K562 (cell line): ENCODE results near the gene ZFYVE1. TPM values are rescaled to one million over a fixed set of nuclear protein-coding genes. Genes with fewer than 3 reads are reported as not detected.

Source experiments
- CCNT2 ChIP-seq: IDR thresholded peaks from 2 replicates; pipeline ENCODE4 v1.6.1; 2011; ENCODE audit warnings: borderline replicate concordance, low read depth, mild to moderate bottlenecking, moderate library complexity, mixed read lengths, low read length; ENCODE audit not compliant: insufficient read length; ENCODE audit errors: extremely low read depth
- DPF2 ChIP-seq: fragments of 450-650 bp; IDR thresholded peaks from 2 replicates; pipeline ENCODE4 v1.6.1; 2016
- LCOR ChIP-seq: sonication (generic); formaldehyde crosslinking; IDR thresholded peaks from 2 replicates; pipeline ENCODE4 v1.8.0; 2022; ENCODE audit warnings: mild to moderate bottlenecking, missing genetic modification reagents
- NELFE ChIP-seq: IDR thresholded peaks from 2 replicates; pipeline ENCODE4 v1.6.1; 2011; ENCODE audit warnings: mild to moderate bottlenecking; ENCODE audit not compliant: insufficient read depth, insufficient read length
- NFYB ChIP-seq: IDR thresholded peaks from 2 replicates; pipeline ENCODE4 v1.6.1; 2011; ENCODE audit warnings: mild to moderate bottlenecking, moderate library complexity; ENCODE audit not compliant: insufficient read length; ENCODE audit errors: extremely low read depth
- POLR2B ChIP-seq: fragments of 450-650 bp; IDR thresholded peaks from 2 replicates; pipeline ENCODE4 v1.6.1; 2018; ENCODE audit warnings: low read depth; ENCODE audit not compliant: partially characterized antibody
- SMAD4 ChIP-seq: fragments of 250-450 bp; sonication (Bioruptor Pico); conservative IDR thresholded peaks from 2 replicates; pipeline ENCODE4 v1.8.0; 2021; ENCODE audit warnings: inconsistent platforms, mild to moderate bottlenecking, moderate library complexity
- SMARCE1 ChIP-seq: fragments of 450-650 bp; IDR thresholded peaks from 2 replicates; pipeline ENCODE4 v1.7.1; 2016; ENCODE audit warnings: mild to moderate bottlenecking
- ZNF263 ChIP-seq: sonication (generic); formaldehyde crosslinking; IDR thresholded peaks from 2 replicates; pipeline ENCODE4 v1.8.0; 2022; ENCODE audit warnings: mild to moderate bottlenecking, missing genetic modification reagents, borderline replicate concordance
- ZNF589 ChIP-seq: fragments of 200-800 bp; sonication (Bioruptor generic); IDR thresholded peaks from 2 replicates; pipeline ENCODE4 v1.6.1; 2016; ENCODE audit warnings: low read depth, missing genetic modification characterization, missing compliant biosample characterization
- polyA plus RNA-seq, 8 experiments: library from polyadenylated mRNA; depleted of rRNA in 4 of 8; stranded (reverse) in 5 of 8; unstranded in 3 of 8; fragments of >200 nt; fragmentation: Nextera tagmentation in 2 of 8; fragmentation: Illumina TruSeq in 1 of 8; extraction: Ambion mirVana in 2 of 8; extraction: Trizol in 1 of 8; gene quantifications; 2 replicates each; pipeline versions ENCODE4 v1.2.1 to v1.2.3, GENCODE V29; 2011 to 2014; ENCODE audit warnings: inconsistent platforms in 1 of 8, missing spikeins in 1 of 8
- total RNA-seq, 7 experiments: library from RNA; depleted of rRNA in 6 of 7; stranded (reverse); fragments of >200 nt in 6 of 7; fragmentation: Illumina TruSeq in 2 of 7; extraction: Trizol in 2 of 7; gene quantifications; 2 replicates each; pipeline versions ENCODE4 v1.2.1 to v1.2.3, GENCODE V29; 2011 to 2021; ENCODE audit warnings: low replicate concordance in 1 of 7
- TF ChIP-seq, protein P1 (sequence below): fragments of 250-450 bp; sonication (Bioruptor Pico); IDR thresholded peaks from 2 replicates; pipeline ENCODE4 v1.8.0; 2022; ENCODE audit warnings: inconsistent platforms
- TF ChIP-seq, protein P2 (sequence below), 2 experiments: fragments of 450-650 bp in 1 of 2; IDR thresholded peaks; 2 replicates each; pipeline ENCODE4 v1.6.1; 2011 to 2017; ENCODE audit warnings: low read depth in 2 of 2, antibody characterized with exemption in 1 of 2, borderline replicate concordance in 1 of 2, low read length in 1 of 2, mild to moderate bottlenecking in 1 of 2, mixed read lengths in 1 of 2; ENCODE audit not compliant: control insufficient read depth in 1 of 2
- TF ChIP-seq, protein P3 (sequence below): IDR thresholded peaks from 2 replicates; pipeline ENCODE4 v1.6.1; 2012; ENCODE audit warnings: low read depth, low read length, improper control_type of control experiment, borderline replicate concordance
- TF ChIP-seq, protein P4 (sequence below), 2 experiments: fragments of 450-650 bp in 1 of 2; sonication (generic) in 1 of 2; formaldehyde crosslinking in 1 of 2; IDR thresholded peaks in 1 of 2; conservative IDR thresholded peaks in 1 of 2; 2 replicates each; pipeline versions ENCODE4 v1.6.1 to v1.8.1; 2016 to 2023; ENCODE audit warnings: mild to moderate bottlenecking in 2 of 2, moderate library complexity in 2 of 2, inconsistent platforms in 1 of 2, missing genetic modification reagents in 1 of 2
- TF ChIP-seq, protein P5 (sequence below): fragments of 250-450 bp; sonication (Bioruptor Pico); IDR thresholded peaks from 2 replicates; pipeline ENCODE4 v1.5.0; 2020; ENCODE audit warnings: mild to moderate bottlenecking, borderline replicate concordance

Gene ZFYVE1
- total and polyA plus RNA-seq, 9 of the 15 experiments (the other 6 are each of a cell fraction or from before 2014, with no cell fraction given), result 0.62 to 5.5 (median 3.4) TPM

DNA sequence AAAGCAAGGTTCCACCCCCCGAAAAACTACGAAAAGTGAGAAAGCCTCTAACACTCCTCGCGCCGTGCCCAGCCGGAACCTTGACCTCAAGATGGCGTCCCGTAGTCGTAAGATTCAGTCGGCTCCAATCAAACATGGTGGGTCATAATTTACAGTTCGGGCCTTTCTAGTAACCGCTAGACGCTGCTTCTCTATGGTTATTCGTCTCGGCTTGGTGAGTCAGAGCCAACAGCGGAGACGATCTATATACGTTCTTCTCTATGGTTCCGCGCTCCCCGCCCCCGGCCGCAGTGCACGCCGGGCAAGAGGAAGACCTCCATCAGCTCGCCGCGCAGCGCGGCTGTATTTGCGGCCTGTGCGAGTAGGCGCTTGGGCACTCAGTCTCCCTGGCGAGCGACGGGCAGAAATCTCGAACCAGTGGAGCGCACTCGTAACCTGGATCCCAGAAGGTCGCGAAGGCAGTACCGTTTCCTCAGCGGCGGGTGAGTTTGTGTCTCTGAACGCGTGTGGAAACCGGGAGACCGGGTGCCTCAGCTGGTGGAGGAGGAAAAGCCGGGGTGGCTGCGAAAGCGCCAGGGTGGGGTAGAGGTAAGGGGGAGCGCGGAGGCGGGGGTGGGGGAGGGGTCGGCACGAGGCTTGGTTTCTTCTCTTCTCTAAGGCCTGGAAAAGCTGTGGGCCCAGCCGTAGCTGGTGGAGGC lies 31.5 kb upstream of the ZFYVE1 start, which contains the start of gene RBM25 (continued):
- TF ChIP-seq, protein P1, sequence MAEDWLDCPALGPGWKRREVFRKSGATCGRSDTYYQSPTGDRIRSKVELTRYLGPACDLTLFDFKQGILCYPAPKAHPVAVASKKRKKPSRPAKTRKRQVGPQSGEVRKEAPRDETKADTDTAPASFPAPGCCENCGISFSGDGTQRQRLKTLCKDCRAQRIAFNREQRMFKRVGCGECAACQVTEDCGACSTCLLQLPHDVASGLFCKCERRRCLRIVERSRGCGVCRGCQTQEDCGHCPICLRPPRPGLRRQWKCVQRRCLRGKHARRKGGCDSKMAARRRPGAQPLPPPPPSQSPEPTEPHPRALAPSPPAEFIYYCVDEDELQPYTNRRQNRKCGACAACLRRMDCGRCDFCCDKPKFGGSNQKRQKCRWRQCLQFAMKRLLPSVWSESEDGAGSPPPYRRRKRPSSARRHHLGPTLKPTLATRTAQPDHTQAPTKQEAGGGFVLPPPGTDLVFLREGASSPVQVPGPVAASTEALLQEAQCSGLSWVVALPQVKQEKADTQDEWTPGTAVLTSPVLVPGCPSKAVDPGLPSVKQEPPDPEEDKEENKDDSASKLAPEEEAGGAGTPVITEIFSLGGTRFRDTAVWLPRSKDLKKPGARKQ, result no peak
- TF ChIP-seq, protein P2, sequence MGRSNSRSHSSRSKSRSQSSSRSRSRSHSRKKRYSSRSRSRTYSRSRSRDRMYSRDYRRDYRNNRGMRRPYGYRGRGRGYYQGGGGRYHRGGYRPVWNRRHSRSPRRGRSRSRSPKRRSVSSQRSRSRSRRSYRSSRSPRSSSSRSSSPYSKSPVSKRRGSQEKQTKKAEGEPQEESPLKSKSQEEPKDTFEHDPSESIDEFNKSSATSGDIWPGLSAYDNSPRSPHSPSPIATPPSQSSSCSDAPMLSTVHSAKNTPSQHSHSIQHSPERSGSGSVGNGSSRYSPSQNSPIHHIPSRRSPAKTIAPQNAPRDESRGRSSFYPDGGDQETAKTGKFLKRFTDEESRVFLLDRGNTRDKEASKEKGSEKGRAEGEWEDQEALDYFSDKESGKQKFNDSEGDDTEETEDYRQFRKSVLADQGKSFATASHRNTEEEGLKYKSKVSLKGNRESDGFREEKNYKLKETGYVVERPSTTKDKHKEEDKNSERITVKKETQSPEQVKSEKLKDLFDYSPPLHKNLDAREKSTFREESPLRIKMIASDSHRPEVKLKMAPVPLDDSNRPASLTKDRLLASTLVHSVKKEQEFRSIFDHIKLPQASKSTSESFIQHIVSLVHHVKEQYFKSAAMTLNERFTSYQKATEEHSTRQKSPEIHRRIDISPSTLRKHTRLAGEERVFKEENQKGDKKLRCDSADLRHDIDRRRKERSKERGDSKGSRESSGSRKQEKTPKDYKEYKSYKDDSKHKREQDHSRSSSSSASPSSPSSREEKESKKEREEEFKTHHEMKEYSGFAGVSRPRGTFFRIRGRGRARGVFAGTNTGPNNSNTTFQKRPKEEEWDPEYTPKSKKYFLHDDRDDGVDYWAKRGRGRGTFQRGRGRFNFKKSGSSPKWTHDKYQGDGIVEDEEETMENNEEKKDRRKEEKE (IDR thresholded peaks at IDR 0.05; ENCODE audit: borderline replicate concordance in 1 of 2, control insufficient read depth in 1 of 2, low read depth in 2 of 2, low read length in 1 of 2), result 0 out of 4 replicates have a peak, but pooled peaks of 1 of the 2 experiments have one; percentile 32
- TF ChIP-seq, protein P3, sequence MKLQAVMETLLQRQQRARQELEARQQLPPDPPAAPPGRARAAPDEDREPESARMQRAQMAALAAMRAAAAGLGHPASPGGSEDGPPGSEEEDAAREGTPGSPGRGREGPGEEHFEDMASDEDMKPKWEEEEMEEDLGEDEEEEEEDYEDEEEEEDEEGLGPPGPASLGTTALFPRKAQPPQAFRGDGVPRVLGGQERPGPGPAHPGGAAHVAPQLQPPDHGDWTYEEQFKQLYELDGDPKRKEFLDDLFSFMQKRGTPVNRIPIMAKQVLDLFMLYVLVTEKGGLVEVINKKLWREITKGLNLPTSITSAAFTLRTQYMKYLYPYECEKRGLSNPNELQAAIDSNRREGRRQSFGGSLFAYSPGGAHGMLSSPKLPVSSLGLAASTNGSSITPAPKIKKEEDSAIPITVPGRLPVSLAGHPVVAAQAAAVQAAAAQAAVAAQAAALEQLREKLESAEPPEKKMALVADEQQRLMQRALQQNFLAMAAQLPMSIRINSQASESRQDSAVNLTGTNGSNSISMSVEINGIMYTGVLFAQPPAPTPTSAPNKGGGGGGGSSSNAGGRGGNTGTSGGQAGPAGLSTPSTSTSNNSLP, result peak; percentile 92
- TF ChIP-seq POLR2B (peak; percentile 97), LCOR (CRISPR knock-in tag) (peak; percentile 50; the same call in 1 of the 2 replicates), DPF2 (0 out of 2 replicates have a peak, but pooled peaks have one; percentile 34), ZNF589 (CRISPR knock-in tag) (peak; percentile 59; the same call in 1 of the 2 replicates), ZNF263 (peak; percentile 63), SMARCE1 (no peak), NFYB (peak; percentile 21), NELFE (no peak), CCNT2 (peak; percentile 55), SMAD4 (peak; percentile 67; the same call in 1 of the 2 replicates)
- TF ChIP-seq, protein P4, sequence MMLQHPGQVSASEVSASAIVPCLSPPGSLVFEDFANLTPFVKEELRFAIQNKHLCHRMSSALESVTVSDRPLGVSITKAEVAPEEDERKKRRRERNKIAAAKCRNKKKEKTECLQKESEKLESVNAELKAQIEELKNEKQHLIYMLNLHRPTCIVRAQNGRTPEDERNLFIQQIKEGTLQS (IDR thresholded peaks at IDR 0.05), result peak; percentile 81
- TF ChIP-seq, protein P4 (CRISPR knock-in tag; conservative IDR thresholded peaks at IDR 0.05), result peak; percentile 94
- TF ChIP-seq, protein P5, sequence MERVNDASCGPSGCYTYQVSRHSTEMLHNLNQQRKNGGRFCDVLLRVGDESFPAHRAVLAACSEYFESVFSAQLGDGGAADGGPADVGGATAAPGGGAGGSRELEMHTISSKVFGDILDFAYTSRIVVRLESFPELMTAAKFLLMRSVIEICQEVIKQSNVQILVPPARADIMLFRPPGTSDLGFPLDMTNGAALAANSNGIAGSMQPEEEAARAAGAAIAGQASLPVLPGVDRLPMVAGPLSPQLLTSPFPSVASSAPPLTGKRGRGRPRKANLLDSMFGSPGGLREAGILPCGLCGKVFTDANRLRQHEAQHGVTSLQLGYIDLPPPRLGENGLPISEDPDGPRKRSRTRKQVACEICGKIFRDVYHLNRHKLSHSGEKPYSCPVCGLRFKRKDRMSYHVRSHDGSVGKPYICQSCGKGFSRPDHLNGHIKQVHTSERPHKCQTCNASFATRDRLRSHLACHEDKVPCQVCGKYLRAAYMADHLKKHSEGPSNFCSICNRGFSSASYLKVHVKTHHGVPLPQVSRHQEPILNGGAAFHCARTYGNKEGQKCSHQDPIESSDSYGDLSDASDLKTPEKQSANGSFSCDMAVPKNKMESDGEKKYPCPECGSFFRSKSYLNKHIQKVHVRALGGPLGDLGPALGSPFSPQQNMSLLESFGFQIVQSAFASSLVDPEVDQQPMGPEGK (CRISPR knock-in tag), result no peak
